Heart left ventricle (tissue), 16 donors: ENCODE results near the gene CRIP1. TPM values are rescaled to one million over a fixed set of nuclear protein-coding genes. Genes with fewer than 3 reads are reported as not detected.

Experiments used
- ATAC-seq, 4 donors: fragments of 200-7000 bp; cut with Tn5 transposase; one replicate each; pipeline ENCODE4 v1.9.1; 2020 to 2022; ENCODE audit warnings: moderate library complexity in 4 of 4, mild to moderate bottlenecking in 3 of 4, moderate number of reproducible peaks in 1 of 4
- DNase-seq, 5 donors: peaks; one replicate each; pipeline ENCODE4 v3.0.0-alpha.2; 2020
- H3K27ac ChIP-seq, 12 donors: fragments of 200-600 bp; sonication (generic) in 4 of 12; one replicate each; pipeline versions ENCODE4 v1.5.0 to v1.8.0; 2016 to 2022; ENCODE audit warnings: mild to moderate bottlenecking in 2 of 12
- H3K27me3 ChIP-seq, 9 donors: fragments of 200-600 bp; sonication (generic) in 2 of 9; one replicate each; pipeline versions ENCODE4 v1.5.1 to v1.8.0; 2016 to 2022; ENCODE audit warnings: mild to moderate bottlenecking in 3 of 9
- H3K36me3 ChIP-seq, 9 donors: fragments of 200-600 bp; sonication (generic) in 2 of 9; one replicate each; pipeline versions ENCODE4 v1.5.0 to v1.8.0; 2018 to 2022; ENCODE audit warnings: mild to moderate bottlenecking in 2 of 9
- H3K4me1 ChIP-seq, 12 donors: fragments of 200-600 bp; sonication (generic) in 4 of 12; one replicate each; pipeline versions ENCODE4 v1.5.0 to v1.8.0; 2016 to 2022; ENCODE audit warnings: mild to moderate bottlenecking in 3 of 12
- H3K4me3 ChIP-seq, 12 donors: fragments of 200-600 bp; sonication (generic) in 4 of 12; one replicate each; pipeline versions ENCODE4 v1.5.0 to v1.8.0; 2017 to 2022; ENCODE audit warnings: mild to moderate bottlenecking in 9 of 12, moderate library complexity in 4 of 12
- H3K9me3 ChIP-seq, 12 donors: fragments of 200-600 bp; sonication (generic) in 4 of 12; one replicate each; pipeline versions ENCODE4 v1.5.0 to v1.8.0; 2016 to 2022; ENCODE audit warnings: mild to moderate bottlenecking in 1 of 12
- CTCF ChIP-seq, 12 donors: fragments of 200-600 bp; sonication (generic) in 4 of 12; IDR thresholded peaks; one replicate each; pipeline versions ENCODE4 v1.5.0 to v1.8.0; 2018 to 2022; ENCODE audit warnings: antibody characterized with exemption in 12 of 12, mild to moderate bottlenecking in 5 of 12
- POLR2A ChIP-seq, 2 donors: fragments of 450-650 bp; IDR thresholded peaks; one replicate each; pipeline ENCODE4 v1.6.1; 2017; ENCODE audit warnings: antibody characterized with exemption in 2 of 2, mild to moderate bottlenecking in 2 of 2, moderate library complexity in 2 of 2
- WGBS, 4 donors: extraction: QIAGEN DNeasy Blood & Tissue Kit in 2 of 4; methylation state at CpG; one replicate each; pipeline versions ENCODE4 v1.1.5 to v1.1.7; 2013 to 2018; 5-methylcytosine and 5-hydroxymethylcytosine counted together
- intact Hi-C, 10 donors: fragments of 100-400 bp; cut with DNase I; formaldehyde crosslinking; loops; one replicate each; pipeline versions ENCODE4 v1.11.1 to v1.14.2; 2022
- polyA plus RNA-seq, 2 donors: library from polyadenylated mRNA; stranded (reverse); fragments of 200-250 nt; gene quantifications; one replicate each; pipeline ENCODE4 v1.2.3, GENCODE V29; 2013
- total RNA-seq, 9 donors: library from RNA; depleted of rRNA in 2 of 9; stranded (reverse); fragments of >200 nt in 2 of 9; fragmentation: NEBNext Ultra II Directional in 3 of 9; extraction: Animal tissue kit (Norgen Biotek cat#: 25700) in 3 of 9; gene quantifications; one replicate each; pipeline versions ENCODE4 v1.1.0 to v1.2.4, GENCODE V29; 2016 to 2023
- donor health status: ischemic (EF 13 %, LVEDD 7.1; RV severe dilation, severe dysfunction).
- donor health status: healthy with polysubstance abuse.
- donor health status: DM: no; HTN: yes; CAD: no.
- donor health status: DM: no; HTN: no; CAD: no.
- donor health status: ischemic (EF 25% LVEDD 6.9; RV normal size, moderate dysfunction).
- donor health status: ischemic (EF 25% LVEDD 5.7; RV mildly dilated, moderate dysfunction).
- donor health status: healthy.
- donor health status: DM: yes; HTN: yes; CAD: no.
- donor health status: ischemic (EF 35%, LVEDD 5.7; RV mildly dilated, moderate dysfunction).
- donor health status: nonischemic (EF 11% LVEDD 7.7; RV severe dilation, severe dysfunction).
- donor health status: DM: yes; HTN: yes; CAD: no.
- donor health status: PGD.
- donor health status: ischemic (EF 29% LVEDD 5.4; RV normal size, mild dysfunction).
- donor health status: nonischemic (EF 23%, LVEDD 6.1; RV moderate dilation, normal function).

CRIP1 gene
- total and polyA plus RNA-seq, 11 donors: 12.1 to 195 (median 62.3) TPM

GRCh38 chr14:105439179-105439578, 47.5 kb upstream of the CRIP1 start:
- Histone ChIP-seq H3K27ac (no peak overlapping the region), H3K27me3 (no peaks in the 10 kb centered on the region), H3K36me3 (peaks cover 0 to 30% (median 16%) of the 10 kb centered on the region in 9 donors), H3K4me3 (no peak overlapping the region), H3K9me3 (peaks cover 0 to 8% (median 0%) of the 10 kb centered on the region in 12 donors), H3K4me1 (peaks cover 0 to 17% (median 0%) of the 10 kb centered on the region in 12 donors)
- intact Hi-C loops: no loop called here
- no peak for TF ChIP-seq POLR2A (IDR thresholded peaks at IDR 0.05)
- TF ChIP-seq CTCF (IDR thresholded peaks at IDR 0.05): no peak
- DNase-seq (peak in 1 of 5 donors; percentile 47), ATAC-seq (no peak)
- WGBS, 4 donors: 87 to 91% (median 90%) methylated on average over 4 to 11 of the region's 11 CpGs

GRCh38 chr14:105439710-105440553, 46.8 kb upstream of the CRIP1 start:
- 73 to 96% (median 89%) methylated on average over 11 to 33 of the region's 33 CpGs for WGBS, 4 donors
- ATAC-seq (peak in 1 of 4 donors; percentile 10), DNase-seq (peak in 1 of 5 donors; percentile 58)
- peaks cover 0 to 30% (median 16%) of the 10 kb centered on the region in 9 donors for H3K36me3 ChIP-seq
- H3K27ac ChIP-seq: no peak overlapping the region
- H3K4me3 ChIP-seq: no peak overlapping the region
- H3K9me3 ChIP-seq: peaks cover 0 to 8% (median 0%) of the 10 kb centered on the region in 12 donors
- TF ChIP-seq CTCF (IDR thresholded peaks at IDR 0.05): no peak
- no peak for TF ChIP-seq POLR2A (IDR thresholded peaks at IDR 0.05)
- H3K4me1 ChIP-seq: peaks cover 0 to 17% (median 0%) of the 10 kb centered on the region in 12 donors
- H3K27me3 ChIP-seq: no peaks in the 10 kb centered on the region
- intact Hi-C loops: loop anchor here in 4 of 10 donors (10.0 kb wide), 2 partner anchors 65 to 85 kb away; partner anchors contain the start of gene TMEM121 (in 1 of the 4)

- Histone ChIP-seq H3K4me1 (peaks cover 0 to 17% (median 0%) of the 10 kb centered on the region in 12 donors), H3K36me3 (peaks cover 0 to 30% (median 16%) of the 10 kb centered on the region in 9 donors), H3K27ac (no peak overlapping the region), H3K4me3 (no peak overlapping the region), H3K9me3 (peaks cover 0 to 5% (median 0%) of the 10 kb centered on the region in 12 donors), H3K27me3 (no peaks in the 10 kb centered on the region)
- DNase-seq: peak in 1 of 5 donors; percentile 47
- intact Hi-C loops: loop anchor here in 4 of 10 donors (10.0 kb wide), 2 partner anchors 66 to 84 kb away; partner anchors contain the start of gene TMEM121 (in 1 of the 4)
- ATAC-seq: peak in 1 of 4 donors; percentile 4
- TF ChIP-seq POLR2A (IDR thresholded peaks at IDR 0.05): no peak
- TF ChIP-seq CTCF (IDR thresholded peaks at IDR 0.05): no peak
- WGBS, 4 donors: 96 to 100% (median 97%) methylated on average over 8 to 15 of the region's 15 CpGs
These were observed 46.2 kb upstream of the CRIP1 start for GRCh38 chr14:105440554-105440900.

- ATAC-seq (no peak), DNase-seq (no peak)
- Histone ChIP-seq H3K9me3 (peaks cover 0 to under 1% (median 0%) of the 10 kb centered on the region in 12 donors), H3K27ac (no peak overlapping the region), H3K36me3 (peaks cover 0 to 30% (median 16%) of the 10 kb centered on the region in 9 donors), H3K27me3 (no peaks in the 10 kb centered on the region), H3K4me3 (no peak overlapping the region), H3K4me1 (peaks cover 0 to 17% (median 0%) of the 10 kb centered on the region in 12 donors)
- 90 to 98% (median 94%) methylated on average over 3 to 9 of the region's 9 CpGs; no CpG with 5 or more reads in 1 of the 4 donors for WGBS, 4 donors
- intact Hi-C loops: loop anchor here in 4 of 10 donors (10.0 kb wide), 2 partner anchors 66 to 84 kb away; partner anchors contain the start of gene TMEM121 (in 1 of the 4)
- TF ChIP-seq CTCF (IDR thresholded peaks at IDR 0.05) (no peak), POLR2A (IDR thresholded peaks at IDR 0.05) (no peak)
These were observed 45.7 kb upstream of the CRIP1 start for GRCh38 chr14:105440992-105441391.
